HEK293 (cell line): ENCODE results near the gene CA9.

Experiments
- INSM2 ChIP-seq: fragments of 450-650 bp; formaldehyde crosslinking; IDR thresholded peaks from 2 replicates; pipeline ENCODE4 v1.5.1; 2016; ENCODE audit warnings: missing biosample characterization, missing genetic modification characterization
- MZF1 ChIP-seq: fragments of 450-650 bp; formaldehyde crosslinking; IDR thresholded peaks from 2 replicates; pipeline ENCODE4 v1.5.1; 2017; ENCODE audit warnings: missing biosample characterization, missing genetic modification characterization, borderline replicate concordance
- PRDM4 ChIP-seq: fragments of 450-650 bp; formaldehyde crosslinking; IDR thresholded peaks from 2 replicates; pipeline ENCODE4 v1.5.1; 2017; ENCODE audit warnings: missing biosample characterization, missing genetic modification characterization
- REPIN1 ChIP-seq: fragments of 450-650 bp; formaldehyde crosslinking; IDR thresholded peaks from 2 replicates; pipeline ENCODE4 v1.5.1; 2017; ENCODE audit warnings: missing biosample characterization, missing genetic modification characterization, low read depth
- SALL2 ChIP-seq: fragments of 450-650 bp; formaldehyde crosslinking; IDR thresholded peaks from 2 replicates; pipeline ENCODE4 v1.5.0; 2017; ENCODE audit warnings: missing biosample characterization, mild to moderate bottlenecking, missing genetic modification characterization, borderline replicate concordance
- ZBTB1 ChIP-seq: fragments of 450-650 bp; formaldehyde crosslinking; IDR thresholded peaks from 2 replicates; pipeline ENCODE4 v1.5.1; 2016; ENCODE audit warnings: missing biosample characterization, missing genetic modification characterization
- ZBTB10 ChIP-seq: fragments of 450-650 bp; formaldehyde crosslinking; IDR thresholded peaks from 2 replicates; pipeline ENCODE4 v1.5.1; 2016; ENCODE audit warnings: missing biosample characterization, missing genetic modification characterization
- ZBTB8A ChIP-seq: fragments of 450-650 bp; formaldehyde crosslinking; IDR thresholded peaks from 2 replicates; pipeline ENCODE4 v1.5.1; 2016; ENCODE audit warnings: missing biosample characterization, missing genetic modification characterization
- ZNF16 ChIP-seq: fragments of 450-650 bp; formaldehyde crosslinking; IDR thresholded peaks from 2 replicates; pipeline ENCODE4 v1.5.1; 2016; ENCODE audit warnings: low read depth, missing biosample characterization, missing genetic modification characterization
- ZNF2 ChIP-seq: fragments of 450-650 bp; formaldehyde crosslinking; IDR thresholded peaks from 2 replicates; pipeline ENCODE4 v1.5.1; 2016; ENCODE audit warnings: missing biosample characterization, missing genetic modification characterization
- ZNF223 ChIP-seq: fragments of 450-650 bp; formaldehyde crosslinking; IDR thresholded peaks from 2 replicates; pipeline ENCODE4 v1.5.1; 2016; ENCODE audit warnings: missing biosample characterization, missing genetic modification characterization
- ZNF335 ChIP-seq: fragments of 450-650 bp; formaldehyde crosslinking; conservative IDR thresholded peaks from 2 replicates; pipeline ENCODE4 v1.5.1; 2016; ENCODE audit warnings: missing biosample characterization, missing genetic modification characterization
- ZNF37A ChIP-seq: fragments of 450-650 bp; IDR thresholded peaks from 2 replicates; pipeline ENCODE4 v1.5.1; 2018; ENCODE audit warnings: missing biosample characterization, missing genetic modification characterization
- ZNF423 ChIP-seq: fragments of 450-650 bp; formaldehyde crosslinking; IDR thresholded peaks from 2 replicates; pipeline ENCODE4 v1.5.1; 2016; ENCODE audit warnings: missing biosample characterization, missing genetic modification characterization
- ZNF501 ChIP-seq: fragments of 450-650 bp; formaldehyde crosslinking; IDR thresholded peaks from 2 replicates; pipeline ENCODE4 v1.5.1; 2016; ENCODE audit warnings: missing biosample characterization, missing genetic modification characterization
- ZNF548 ChIP-seq: fragments of 450-650 bp; formaldehyde crosslinking; IDR thresholded peaks from 2 replicates; pipeline ENCODE4 v1.5.1; 2016; ENCODE audit warnings: missing biosample characterization, missing genetic modification characterization
- ZNF639 ChIP-seq: fragments of 450-650 bp; formaldehyde crosslinking; IDR thresholded peaks from 2 replicates; pipeline ENCODE4 v1.5.1; 2016; ENCODE audit warnings: missing biosample characterization, missing genetic modification characterization
- ZNF670 ChIP-seq: fragments of 450-650 bp; formaldehyde crosslinking; IDR thresholded peaks from 2 replicates; pipeline ENCODE4 v1.5.1; 2016; ENCODE audit warnings: missing biosample characterization, missing genetic modification characterization, low read depth
- ZNF792 ChIP-seq: fragments of 450-650 bp; formaldehyde crosslinking; IDR thresholded peaks from 2 replicates; pipeline ENCODE4 v1.5.1; 2016; ENCODE audit warnings: missing biosample characterization, missing genetic modification characterization
- ZSCAN16 ChIP-seq: fragments of 450-650 bp; formaldehyde crosslinking; IDR thresholded peaks from 2 replicates; pipeline ENCODE4 v1.5.1; 2016; ENCODE audit warnings: missing biosample characterization, missing genetic modification characterization
- ZSCAN30 ChIP-seq: fragments of 450-650 bp; IDR thresholded peaks from 2 replicates; pipeline ENCODE4 v1.5.1; 2018; ENCODE audit warnings: missing biosample characterization, mild to moderate bottlenecking, missing genetic modification characterization, moderate library complexity
- TF ChIP-seq, protein P1 (sequence below): fragments of 450-650 bp; formaldehyde crosslinking; IDR thresholded peaks from 2 replicates; pipeline ENCODE4 v1.5.1; 2016; ENCODE audit warnings: missing biosample characterization, missing genetic modification characterization
- TF ChIP-seq, protein P2 (sequence below): fragments of 450-650 bp; formaldehyde crosslinking; IDR thresholded peaks from 2 replicates; pipeline ENCODE4 v1.5.1; 2016; ENCODE audit warnings: missing biosample characterization, missing genetic modification characterization
- TF ChIP-seq, protein P3 (sequence below): fragments of 450-650 bp; formaldehyde crosslinking; IDR thresholded peaks from 2 replicates; pipeline ENCODE4 v1.5.1; 2016; ENCODE audit warnings: missing biosample characterization, missing genetic modification characterization, borderline replicate concordance

The CA9 gene

DNA sequence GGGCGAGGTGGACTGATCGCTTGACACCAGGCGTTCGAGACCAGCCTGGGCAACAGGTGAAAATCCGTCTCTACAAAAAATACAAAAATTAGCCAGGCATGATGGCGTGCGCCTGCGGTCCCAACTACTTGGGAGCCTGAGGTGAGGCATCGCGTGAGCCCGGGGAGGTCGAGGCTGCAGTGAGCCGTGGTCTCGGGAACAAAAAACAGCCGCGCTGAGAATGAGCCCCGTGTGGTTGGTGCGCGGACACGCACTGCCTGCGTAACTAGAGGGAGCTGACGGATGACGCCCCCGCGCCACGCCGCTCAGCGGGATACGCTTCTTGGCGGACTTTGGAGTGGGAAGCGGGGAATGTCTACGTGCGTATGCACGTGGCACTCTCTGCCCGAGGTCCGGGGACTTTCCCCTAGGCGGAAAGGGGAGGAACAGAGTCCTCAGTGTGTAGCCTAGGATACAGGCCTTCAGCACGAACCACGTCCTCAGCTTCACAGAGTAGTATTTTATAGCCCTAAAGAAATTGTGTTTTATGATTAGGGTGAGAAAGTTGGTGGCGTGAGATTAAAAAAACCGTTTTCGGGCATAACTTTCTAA is 16.1 kb upstream of the CA9 start, which contains the start of gene RMRP (continued):
- TF ChIP-seq ZNF639 (tag by site-specific recombination), result peak; percentile 85
- TF ChIP-seq ZNF548 (tag by site-specific recombination), result no peak
- TF ChIP-seq, protein P1, sequence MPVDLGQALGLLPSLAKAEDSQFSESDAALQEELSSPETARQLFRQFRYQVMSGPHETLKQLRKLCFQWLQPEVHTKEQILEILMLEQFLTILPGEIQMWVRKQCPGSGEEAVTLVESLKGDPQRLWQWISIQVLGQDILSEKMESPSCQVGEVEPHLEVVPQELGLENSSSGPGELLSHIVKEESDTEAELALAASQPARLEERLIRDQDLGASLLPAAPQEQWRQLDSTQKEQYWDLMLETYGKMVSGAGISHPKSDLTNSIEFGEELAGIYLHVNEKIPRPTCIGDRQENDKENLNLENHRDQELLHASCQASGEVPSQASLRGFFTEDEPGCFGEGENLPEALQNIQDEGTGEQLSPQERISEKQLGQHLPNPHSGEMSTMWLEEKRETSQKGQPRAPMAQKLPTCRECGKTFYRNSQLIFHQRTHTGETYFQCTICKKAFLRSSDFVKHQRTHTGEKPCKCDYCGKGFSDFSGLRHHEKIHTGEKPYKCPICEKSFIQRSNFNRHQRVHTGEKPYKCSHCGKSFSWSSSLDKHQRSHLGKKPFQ (tag by site-specific recombination), result peak; percentile 47; the same call in 1 of the 2 replicates
- peak; percentile 83 for TF ChIP-seq ZBTB8A (tag by site-specific recombination)
- peak; percentile 66 for TF ChIP-seq PRDM4 (tag by site-specific recombination)
- peak; percentile 91 for TF ChIP-seq ZNF501 (tag by site-specific recombination)
- TF ChIP-seq ZNF423 (tag by site-specific recombination), result no peak
- TF ChIP-seq ZSCAN16 (tag by site-specific recombination), result 0 out of 2 replicates have a peak, but pooled peaks have one; percentile 49
- peak; percentile 58; the same call in 1 of the 2 replicates for TF ChIP-seq ZNF37A (tag by site-specific recombination)
- peak; percentile 97 for TF ChIP-seq ZNF2 (tag by site-specific recombination)
- peak; percentile 83 for TF ChIP-seq ZNF792 (tag by site-specific recombination)
- TF ChIP-seq REPIN1 (tag by site-specific recombination), result 0 out of 2 replicates have a peak, but pooled peaks have one; percentile 58
- TF ChIP-seq, protein P2, sequence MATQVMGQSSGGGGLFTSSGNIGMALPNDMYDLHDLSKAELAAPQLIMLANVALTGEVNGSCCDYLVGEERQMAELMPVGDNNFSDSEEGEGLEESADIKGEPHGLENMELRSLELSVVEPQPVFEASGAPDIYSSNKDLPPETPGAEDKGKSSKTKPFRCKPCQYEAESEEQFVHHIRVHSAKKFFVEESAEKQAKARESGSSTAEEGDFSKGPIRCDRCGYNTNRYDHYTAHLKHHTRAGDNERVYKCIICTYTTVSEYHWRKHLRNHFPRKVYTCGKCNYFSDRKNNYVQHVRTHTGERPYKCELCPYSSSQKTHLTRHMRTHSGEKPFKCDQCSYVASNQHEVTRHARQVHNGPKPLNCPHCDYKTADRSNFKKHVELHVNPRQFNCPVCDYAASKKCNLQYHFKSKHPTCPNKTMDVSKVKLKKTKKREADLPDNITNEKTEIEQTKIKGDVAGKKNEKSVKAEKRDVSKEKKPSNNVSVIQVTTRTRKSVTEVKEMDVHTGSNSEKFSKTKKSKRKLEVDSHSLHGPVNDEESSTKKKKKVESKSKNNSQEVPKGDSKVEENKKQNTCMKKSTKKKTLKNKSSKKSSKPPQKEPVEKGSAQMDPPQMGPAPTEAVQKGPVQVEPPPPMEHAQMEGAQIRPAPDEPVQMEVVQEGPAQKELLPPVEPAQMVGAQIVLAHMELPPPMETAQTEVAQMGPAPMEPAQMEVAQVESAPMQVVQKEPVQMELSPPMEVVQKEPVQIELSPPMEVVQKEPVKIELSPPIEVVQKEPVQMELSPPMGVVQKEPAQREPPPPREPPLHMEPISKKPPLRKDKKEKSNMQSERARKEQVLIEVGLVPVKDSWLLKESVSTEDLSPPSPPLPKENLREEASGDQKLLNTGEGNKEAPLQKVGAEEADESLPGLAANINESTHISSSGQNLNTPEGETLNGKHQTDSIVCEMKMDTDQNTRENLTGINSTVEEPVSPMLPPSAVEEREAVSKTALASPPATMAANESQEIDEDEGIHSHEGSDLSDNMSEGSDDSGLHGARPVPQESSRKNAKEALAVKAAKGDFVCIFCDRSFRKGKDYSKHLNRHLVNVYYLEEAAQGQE, result peak; percentile 62; the same call in 1 of the 2 replicates
- TF ChIP-seq SALL2, result no peak
- TF ChIP-seq ZNF670 (tag by site-specific recombination), result no peak
- TF ChIP-seq, protein P3, sequence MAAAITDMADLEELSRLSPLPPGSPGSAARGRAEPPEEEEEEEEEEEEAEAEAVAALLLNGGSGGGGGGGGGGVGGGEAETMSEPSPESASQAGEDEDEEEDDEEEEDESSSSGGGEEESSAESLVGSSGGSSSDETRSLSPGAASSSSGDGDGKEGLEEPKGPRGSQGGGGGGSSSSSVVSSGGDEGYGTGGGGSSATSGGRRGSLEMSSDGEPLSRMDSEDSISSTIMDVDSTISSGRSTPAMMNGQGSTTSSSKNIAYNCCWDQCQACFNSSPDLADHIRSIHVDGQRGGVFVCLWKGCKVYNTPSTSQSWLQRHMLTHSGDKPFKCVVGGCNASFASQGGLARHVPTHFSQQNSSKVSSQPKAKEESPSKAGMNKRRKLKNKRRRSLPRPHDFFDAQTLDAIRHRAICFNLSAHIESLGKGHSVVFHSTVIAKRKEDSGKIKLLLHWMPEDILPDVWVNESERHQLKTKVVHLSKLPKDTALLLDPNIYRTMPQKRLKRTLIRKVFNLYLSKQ (tag by site-specific recombination), result no peak
- TF ChIP-seq ZBTB10 (tag by site-specific recombination), result peak; percentile 89
- peak; percentile 80 for TF ChIP-seq INSM2
- TF ChIP-seq ZNF335, result peak; percentile 92
- peak; percentile 59; the same call in 1 of the 2 replicates for TF ChIP-seq ZSCAN30 (tag by site-specific recombination)
- TF ChIP-seq MZF1 (tag by site-specific recombination), result peak; percentile 82
- TF ChIP-seq ZNF223 (tag by site-specific recombination), result no peak
- TF ChIP-seq ZBTB1, result peak; percentile 91; the same call in 1 of the 2 replicates
- 0 out of 2 replicates have a peak, but pooled peaks have one; percentile 42 for TF ChIP-seq ZNF16 (tag by site-specific recombination)
